EL (cell line): ENCODE results near the gene MYADM.
A peak's percentile ranks its signal among the peaks of the same experiment; 100 is the strongest.
"Not testable (repeated sequence)": the region's sequence is repeated elsewhere in the genome, so short reads cannot be mapped to it uniquely, and the experiment has no call there.

Experiments used
- DNase-seq: peaks from one replicate; pipeline ENCODE4 v3.0.0-alpha.2; 2016

Gene MYADM

DNA sequence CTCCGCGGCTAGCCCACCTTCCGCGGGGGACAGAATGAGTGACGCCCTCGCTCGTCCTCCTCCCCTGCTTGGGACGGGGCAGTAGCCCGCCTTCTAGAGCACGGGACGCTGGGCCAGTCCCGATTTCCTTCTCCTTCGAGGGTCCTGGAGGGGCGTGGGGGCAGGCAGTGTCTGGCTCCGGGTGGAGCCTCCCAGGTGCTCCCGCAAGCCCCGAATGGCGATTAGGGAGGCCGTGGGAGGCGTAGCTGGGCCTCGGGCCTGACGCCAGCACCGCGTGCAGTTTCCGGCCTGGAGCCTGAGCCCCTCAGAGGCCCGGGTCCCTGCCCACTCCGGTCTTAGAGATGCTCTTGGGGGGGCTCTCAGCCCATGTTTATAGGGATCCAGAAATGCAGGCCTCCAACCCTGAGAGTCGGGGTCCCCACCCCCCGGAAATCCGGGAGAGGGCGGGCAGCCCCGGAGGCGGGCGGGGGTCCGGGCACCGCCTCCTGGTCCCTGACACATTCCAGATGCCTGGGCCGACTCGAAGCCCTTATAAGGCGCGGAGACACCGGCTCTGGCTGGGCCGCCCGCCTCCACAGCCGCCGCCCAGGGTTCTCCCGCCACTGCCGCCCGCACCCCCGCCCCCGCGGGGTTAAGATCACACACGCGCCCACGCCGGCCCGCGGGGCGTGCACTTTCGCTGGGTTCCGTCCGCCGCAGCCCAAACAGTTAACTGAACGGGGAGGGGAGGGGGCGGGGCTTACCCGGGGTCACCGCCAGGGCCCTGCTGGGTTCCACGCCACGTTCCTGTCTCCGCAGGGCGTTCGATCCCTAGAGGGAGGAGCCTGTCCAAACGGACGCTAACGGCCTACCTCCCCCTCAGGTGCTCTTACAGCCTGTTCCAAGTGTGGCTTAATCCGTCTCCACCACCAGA lies 1.5 kb downstream of the MYADM start:
- DNase-seq, result peak; percentile 94

- not testable (repeated sequence) for DNase-seq
Observed at GRCh38 chr19:53869805-53870484, 2.3 kb downstream of the MYADM start.

GRCh38 chr19:53870485-53870844 lies 2.8 kb downstream of the MYADM start:
- no peak for DNase-seq

- DNase-seq, result no peak
Observed at GRCh38 chr19:53871454-53871853, 3.8 kb downstream of the MYADM start.

DNA sequence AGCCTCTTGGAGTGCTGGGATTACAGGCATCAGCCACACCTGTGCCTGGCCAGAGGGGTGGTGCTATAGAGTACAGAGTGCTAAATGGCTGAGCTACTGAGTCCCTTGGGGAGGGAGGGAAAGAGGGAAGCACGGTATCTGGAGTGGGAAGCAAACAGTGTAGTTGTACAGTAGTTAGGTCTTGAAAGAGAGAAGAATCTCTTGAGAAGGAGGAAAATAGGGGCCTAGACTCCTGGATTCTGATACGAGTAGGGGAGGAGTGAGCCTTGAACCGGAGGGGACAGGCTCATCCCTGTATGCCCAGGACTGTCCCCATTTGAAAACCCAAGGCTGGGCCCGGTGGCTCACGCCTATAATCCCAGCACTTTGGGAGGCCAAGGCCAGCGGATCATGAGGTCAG lies 5.1 kb downstream of the MYADM start:
- no peak for DNase-seq

GRCh38 chr19:53873773-53874605 lies 6.3 kb downstream of the MYADM start:
- DNase-seq, result no peak

DNA sequence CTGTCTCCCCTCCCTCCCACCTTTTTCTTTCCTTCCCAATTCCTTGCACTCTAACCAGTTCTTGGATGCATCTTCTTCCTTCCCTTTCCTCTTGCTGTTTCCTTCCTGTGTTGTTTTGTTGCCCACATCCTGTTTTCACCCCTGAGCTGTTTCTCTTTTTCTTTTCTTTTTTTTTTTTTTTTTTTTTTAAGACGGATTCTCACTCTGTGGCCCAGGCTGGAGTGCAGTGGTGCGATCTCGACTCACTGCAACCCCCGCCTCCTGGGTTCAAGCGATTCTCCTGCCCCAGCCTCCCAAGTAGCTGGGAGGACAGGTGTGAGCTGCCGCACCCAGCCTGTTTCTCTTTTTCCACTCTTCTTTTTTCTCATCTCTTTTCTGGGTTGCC lies 6.9 kb downstream of the MYADM start:
- DNase-seq, result no peak

GRCh38 chr19:53875602-53876325 lies 8.1 kb downstream of the MYADM start:
- no peak for DNase-seq

DNA sequence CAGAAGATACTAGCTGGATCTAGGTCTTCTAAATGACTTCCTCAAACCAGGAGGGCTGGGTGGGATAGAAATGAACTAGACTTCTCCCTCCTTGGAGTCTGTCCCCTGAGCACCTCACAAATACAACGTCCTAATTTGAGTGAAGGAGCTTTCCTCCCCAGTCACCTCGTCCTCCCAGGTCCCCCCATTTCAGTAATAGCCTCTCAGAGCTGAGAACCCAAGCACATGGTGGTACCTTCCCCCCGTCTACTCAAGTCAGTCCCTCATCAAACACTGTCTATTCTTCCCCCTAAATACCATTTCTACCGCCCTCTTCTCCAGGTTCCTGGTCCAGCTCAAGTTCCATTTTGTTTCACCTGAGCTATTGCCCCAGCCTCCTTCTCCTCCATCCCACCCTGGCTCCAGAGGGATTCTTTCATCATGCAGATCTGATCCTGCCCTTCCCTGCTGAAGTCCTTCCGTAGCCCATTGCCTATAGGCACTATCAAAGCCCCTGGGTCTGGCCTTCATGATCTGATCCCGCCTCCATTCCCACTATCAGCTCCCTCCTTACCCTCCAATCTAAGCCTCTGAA lies 9.1 kb downstream of the MYADM start:
- DNase-seq, result no peak

DNA sequence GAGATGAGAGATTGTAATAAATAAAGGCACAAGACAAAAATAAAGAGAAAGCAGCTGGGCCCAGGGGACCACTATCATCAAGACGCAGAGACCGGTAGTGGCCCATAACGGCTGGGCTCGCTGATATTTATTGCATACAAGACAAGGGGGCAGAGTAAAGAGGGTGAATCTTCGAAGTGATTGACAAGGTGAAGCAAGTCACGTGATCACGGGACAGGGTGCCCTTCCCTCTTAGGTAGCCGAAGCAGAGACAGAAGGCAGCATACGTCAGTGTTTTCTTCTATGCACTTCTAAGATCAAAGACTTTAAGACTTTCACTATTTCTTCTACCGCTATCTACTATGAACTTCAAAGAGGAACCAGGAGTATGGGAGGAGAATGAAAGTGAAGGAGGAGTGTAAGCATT lies 9.7 kb downstream of the MYADM start:
- DNase-seq, result no peak

- no peak for DNase-seq
Observed at GRCh38 chr19:53878776-53879139, 11.1 kb downstream of the MYADM start.

DNA sequence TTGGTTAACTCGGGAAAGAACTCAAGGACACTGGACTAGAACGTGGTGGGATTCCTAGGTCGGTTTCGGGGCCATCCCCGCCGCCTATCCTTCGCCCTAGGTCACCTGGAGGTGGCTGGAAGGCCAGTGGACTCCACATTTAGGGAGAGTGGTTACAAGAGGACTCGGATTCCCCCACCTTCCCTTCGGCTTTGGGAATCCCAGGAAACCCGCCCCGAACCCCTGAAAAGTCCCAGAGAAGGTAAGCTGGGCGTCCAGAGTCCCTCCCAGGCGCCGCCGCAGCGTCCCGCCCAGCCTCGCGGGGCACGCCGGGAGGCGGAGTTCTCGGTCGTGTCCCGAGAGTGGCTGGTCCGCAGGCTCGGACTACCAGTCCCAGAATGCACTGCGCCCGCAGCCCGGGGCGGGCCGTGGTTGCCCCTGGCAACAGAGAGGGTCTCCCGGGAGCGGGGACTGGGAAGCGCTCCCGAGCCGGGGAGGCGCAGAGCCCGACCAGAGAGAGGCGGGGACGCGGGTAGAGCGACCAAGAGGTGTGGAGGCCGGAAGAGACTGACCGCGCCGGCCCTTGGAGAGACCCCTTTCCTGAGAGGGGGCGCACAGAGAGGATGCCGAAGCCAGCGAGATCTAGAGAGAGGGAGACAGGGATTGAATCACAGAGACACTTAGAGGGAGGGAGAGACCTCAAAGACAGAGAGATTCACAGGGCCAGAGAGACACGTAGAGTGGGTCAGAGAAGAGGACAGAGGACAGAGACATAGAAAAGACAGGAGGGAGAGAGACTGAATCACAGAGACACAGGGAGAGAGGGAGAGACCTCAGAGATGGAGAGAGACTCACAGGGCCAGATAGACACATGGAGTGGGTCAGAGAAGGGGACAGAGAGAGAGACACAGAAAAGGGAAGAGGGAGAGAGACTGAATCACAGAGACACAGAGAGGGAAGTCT lies 11.7 kb downstream of the MYADM start:
- DNase-seq, result peak; percentile 90

DNA sequence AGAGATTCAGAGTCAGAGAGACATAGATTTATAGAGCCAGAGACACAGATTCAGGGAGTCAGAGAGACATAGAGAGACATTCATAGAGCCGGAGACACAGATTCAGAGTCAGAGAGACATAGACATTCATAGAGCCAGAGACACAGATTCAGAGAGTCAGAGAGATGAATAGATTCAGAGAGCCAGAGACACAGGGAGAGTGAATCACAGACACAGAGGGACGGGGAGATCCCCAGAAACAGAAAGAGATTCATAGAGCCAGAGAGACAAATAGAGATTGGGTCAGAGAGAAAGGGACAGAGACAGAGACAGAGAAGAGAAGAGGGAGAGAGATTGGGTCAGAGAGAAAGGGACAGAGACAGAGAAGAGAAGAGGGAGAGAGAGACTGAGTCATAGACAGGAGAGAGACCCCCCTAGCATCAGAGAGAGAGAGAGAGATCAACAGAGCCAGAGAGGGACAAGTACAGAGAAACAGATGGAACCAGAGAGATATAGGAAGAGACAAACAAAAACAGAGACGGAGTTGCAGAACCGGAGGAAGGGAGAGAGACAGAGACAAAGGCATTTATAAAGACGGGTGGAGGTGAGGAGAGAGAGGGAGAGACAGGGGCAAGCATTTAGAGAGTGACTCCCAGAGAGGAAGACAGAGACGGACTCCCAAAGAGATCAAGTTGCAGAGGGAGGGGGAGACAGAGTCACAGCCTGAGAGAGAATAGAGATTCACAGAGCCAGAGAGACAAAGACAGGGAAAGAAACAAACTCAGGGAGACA lies 13.2 kb downstream of the MYADM start:
- DNase-seq, result no peak

DNA sequence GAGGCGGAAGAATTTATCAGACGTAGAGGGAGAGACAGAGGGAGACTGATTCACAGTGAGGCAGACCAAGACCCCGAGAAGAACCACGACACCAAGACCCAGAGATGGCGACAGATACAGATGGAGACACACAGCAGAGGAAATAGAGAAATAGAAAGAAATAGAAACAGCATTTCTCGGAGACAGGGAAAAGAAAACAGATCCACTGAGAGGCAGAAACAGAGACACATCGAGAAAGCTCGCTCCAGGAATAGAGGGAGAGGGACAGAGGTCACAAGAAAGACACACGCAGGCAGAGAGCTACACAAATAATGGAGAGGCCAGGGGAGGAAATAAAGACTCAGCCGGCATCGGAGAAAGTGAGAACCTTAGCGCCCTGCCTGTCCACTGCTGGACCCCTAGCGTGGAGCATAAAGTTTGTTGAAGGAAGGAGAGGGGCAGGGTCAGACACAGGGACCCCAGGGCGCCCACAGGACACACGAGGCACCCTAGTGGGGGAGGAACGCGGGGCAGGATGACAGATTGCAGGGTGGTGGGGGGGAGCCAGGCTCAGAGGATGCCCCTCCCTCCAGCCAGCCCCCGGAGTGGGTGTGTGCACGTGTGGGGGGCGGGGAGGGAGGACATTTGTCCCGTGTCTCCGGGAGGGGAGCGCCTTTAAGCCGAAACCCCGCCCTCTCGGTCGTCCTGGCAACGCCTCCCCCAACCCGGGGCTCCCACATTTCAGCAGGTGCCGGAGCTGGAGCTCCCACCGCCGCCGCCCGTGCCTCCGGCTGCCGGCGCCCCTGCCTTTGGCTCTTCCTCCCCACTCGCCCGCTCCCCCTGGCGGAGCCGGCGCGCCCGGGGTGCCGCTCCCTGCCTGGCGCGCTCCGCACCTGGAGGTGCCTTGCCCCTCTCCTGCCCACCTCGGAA lies 14.1 kb downstream of the MYADM start, which contains the start of gene PRKCG:
PRKCG (plus strand) TSS at position 716 of the 909 bp plus-strand sequence. CDS start 298 bp downstream, outside the sequence.
- DNase-seq, result peak; percentile 30

DNA sequence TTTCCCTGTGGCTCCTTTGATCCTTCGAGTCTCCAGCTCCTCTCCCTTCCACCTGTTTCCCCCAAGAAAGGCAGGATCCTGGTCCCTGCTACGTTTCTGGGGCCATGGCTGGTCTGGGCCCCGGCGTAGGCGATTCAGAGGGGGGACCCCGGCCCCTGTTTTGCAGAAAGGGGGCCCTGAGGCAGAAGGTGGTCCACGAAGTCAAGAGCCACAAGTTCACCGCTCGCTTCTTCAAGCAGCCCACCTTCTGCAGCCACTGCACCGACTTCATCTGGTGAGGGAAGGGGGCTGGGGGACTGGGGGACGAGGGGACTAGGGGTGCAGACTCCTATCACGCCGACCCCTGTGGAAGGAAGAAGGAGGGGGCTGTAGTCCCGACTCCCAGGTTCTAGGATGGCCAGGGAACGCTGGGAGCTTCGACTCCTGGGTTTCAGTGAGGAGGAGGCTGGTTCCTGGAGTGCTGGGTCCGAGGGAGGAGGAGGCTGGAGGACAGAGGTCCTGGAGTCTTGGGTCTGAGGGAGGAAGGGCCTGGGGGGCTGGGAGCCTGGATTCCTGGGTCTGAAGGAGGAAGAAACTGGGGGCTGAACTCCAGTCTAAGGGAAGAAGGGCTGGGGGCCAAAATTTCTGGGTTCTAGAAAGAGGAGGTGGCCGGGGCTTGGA lies 14.8 kb downstream of the MYADM start:
- DNase-seq, result no peak

DNA sequence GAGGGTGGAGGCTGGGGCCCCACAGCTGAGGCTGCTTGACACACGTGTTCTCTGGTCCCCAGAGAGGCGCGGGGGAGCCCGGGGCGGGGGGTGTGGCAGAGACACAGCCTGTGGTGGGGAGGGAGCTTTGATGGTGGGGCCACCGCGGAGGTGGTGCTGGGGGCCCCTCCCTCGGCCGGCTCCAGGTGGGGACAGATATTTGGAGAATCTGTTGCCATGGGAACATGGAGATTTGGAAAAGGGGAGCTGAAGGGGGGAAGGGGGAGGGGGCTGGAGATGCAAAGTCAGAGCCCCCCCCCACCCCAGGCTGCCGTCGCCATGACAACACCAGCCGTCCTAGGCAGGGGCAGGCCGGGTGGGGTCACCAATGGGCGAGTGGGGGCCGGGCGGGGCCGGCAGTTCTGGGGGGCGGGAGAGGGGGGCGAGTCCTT lies 15.6 kb downstream of the MYADM start:
- no peak for DNase-seq

GRCh38 chr19:53883741-53884140 lies 16.1 kb downstream of the MYADM start:
- no peak for DNase-seq

DNA sequence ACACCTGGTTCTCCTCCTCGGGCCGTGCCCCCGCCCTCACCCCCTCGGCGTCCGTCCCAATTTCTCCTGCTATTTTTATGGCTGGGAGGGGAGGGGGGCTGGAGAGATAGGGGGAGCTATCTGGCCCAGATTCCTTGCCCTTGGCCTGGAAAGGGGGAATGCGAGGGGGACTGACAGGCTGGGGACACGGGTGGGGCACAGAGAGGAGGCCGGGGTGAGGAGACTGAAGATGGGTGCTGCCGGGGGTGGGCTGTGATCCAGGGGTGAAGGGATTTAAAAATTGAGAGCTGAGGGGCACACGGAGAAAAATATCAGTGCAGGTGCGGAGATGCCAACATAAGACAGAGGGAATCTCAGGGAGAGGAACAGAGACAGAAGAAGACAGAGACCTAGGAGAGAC lies 16.6 kb downstream of the MYADM start:
- DNase-seq, result no peak

DNA sequence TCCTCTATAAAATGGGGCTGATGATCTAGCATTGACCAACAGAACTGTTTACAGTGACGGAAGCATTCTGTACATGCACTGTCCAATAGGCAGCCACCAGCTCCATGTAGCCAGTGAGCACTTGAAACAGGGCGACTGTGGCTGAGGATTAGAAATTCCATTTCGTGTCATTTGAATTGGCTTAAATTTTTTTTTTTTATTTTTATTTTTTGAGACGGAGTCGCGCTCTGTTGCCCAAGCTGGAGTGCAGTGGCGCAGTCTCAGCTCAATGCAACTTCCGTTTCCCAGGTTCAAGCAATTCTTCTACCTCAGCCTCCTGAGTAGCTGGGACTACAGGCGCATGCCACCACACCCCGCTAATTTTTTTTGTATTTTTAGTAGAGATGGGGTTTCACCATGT lies 17.4 kb downstream of the MYADM start:
- no peak for DNase-seq
